ENCODE results near the gene ADIPOQ. TPM values are rescaled to one million over a fixed set of nuclear protein-coding genes. Genes with fewer than 3 reads are reported as not detected.
"Not testable (repeated sequence)": the region's sequence is repeated elsewhere in the genome, so short reads cannot be mapped to it uniquely, and the experiment has no call there.

Gene ADIPOQ
- polyA plus RNA-seq, 1 donor from 2014 or later, result not detected

GRCh38 chr3:186871403-186871924 lies 29.0 kb downstream of the ADIPOQ start:
- Mint-ChIP-seq H3K9me3 (no peaks in the 10 kb centered on the region), H3K4me1 (peaks cover 3 to 16% (median 5%) of the 10 kb centered on the region in 3 donors), H3K4me3 (peak overlapping the region in 1 of 4 donors; percentile 36), H3K36me3 (peaks cover under 1% of the 10 kb centered on the region), H3K27ac (no peak overlapping the region), H3K27me3 (peaks cover 3% of the 10 kb centered on the region)

GRCh38 chr3:186873796-186874195 lies 31.3 kb downstream of the ADIPOQ start:
- H3K27me3 Mint-ChIP-seq, H3K4me3 Mint-ChIP-seq, H3K27ac Mint-ChIP-seq, H3K9me3 Mint-ChIP-seq, H3K36me3 Mint-ChIP-seq: not testable (repeated sequence)
- peaks cover 3 to 16% (median 5%) of the 10 kb centered on the region in 3 donors for H3K4me1 Mint-ChIP-seq

GRCh38 chr3:186874216-186874615 lies 31.7 kb downstream of the ADIPOQ start:
- not testable (repeated sequence) for H3K27me3 Mint-ChIP-seq, H3K9me3 Mint-ChIP-seq, H3K27ac Mint-ChIP-seq, H3K4me3 Mint-ChIP-seq, H3K36me3 Mint-ChIP-seq
- H3K4me1 Mint-ChIP-seq, result peaks cover 3 to 16% (median 5%) of the 10 kb centered on the region in 3 donors

- H3K4me3 Mint-ChIP-seq, H3K36me3 Mint-ChIP-seq, H3K27ac Mint-ChIP-seq, H3K9me3 Mint-ChIP-seq, H3K27me3 Mint-ChIP-seq: not testable (repeated sequence)
- peaks cover 3 to 16% (median 5%) of the 10 kb centered on the region in 3 donors for H3K4me1 Mint-ChIP-seq
These were observed 32.3 kb downstream of the ADIPOQ start for GRCh38 chr3:186874841-186875240.

GRCh38 chr3:186875708-186876107 lies 33.2 kb downstream of the ADIPOQ start:
- Mint-ChIP-seq H3K4me3 (no peak overlapping the region), H3K27ac (no peak overlapping the region), H3K36me3 (peaks cover 3% of the 10 kb centered on the region), H3K4me1 (peaks cover 2 to 12% (median 12%) of the 10 kb centered on the region in 3 donors), H3K9me3 (no peaks in the 10 kb centered on the region), H3K27me3 (peaks cover 3% of the 10 kb centered on the region)

- Mint-ChIP-seq H3K4me3 (no peak overlapping the region), H3K27ac (no peak overlapping the region), H3K9me3 (no peaks in the 10 kb centered on the region), H3K36me3 (peaks cover 3% of the 10 kb centered on the region), H3K4me1 (peaks cover 0 to 17% (median 2%) of the 10 kb centered on the region in 3 donors), H3K27me3 (peaks cover 3% of the 10 kb centered on the region)
These were observed 37.3 kb downstream of the ADIPOQ start for GRCh38 chr3:186879781-186880180.

GRCh38 chr3:186880406-186880805 lies 37.9 kb downstream of the ADIPOQ start:
- Mint-ChIP-seq H3K9me3 (no peaks in the 10 kb centered on the region), H3K27me3 (peaks cover 1% of the 10 kb centered on the region), H3K4me1 (peaks cover 0 to 17% (median 2%) of the 10 kb centered on the region in 3 donors), H3K27ac (no peak overlapping the region), H3K4me3 (no peak overlapping the region), H3K36me3 (peaks cover 3% of the 10 kb centered on the region)

GRCh38 chr3:186882150-186882524 lies 39.6 kb downstream of the ADIPOQ start:
- peaks cover 0 to 17% (median 4%) of the 10 kb centered on the region in 3 donors for H3K4me1 Mint-ChIP-seq
- H3K27me3 Mint-ChIP-seq, result peaks cover 4% of the 10 kb centered on the region
- H3K4me3 Mint-ChIP-seq, result no peak overlapping the region
- no peaks in the 10 kb centered on the region for H3K36me3 Mint-ChIP-seq
- no peak overlapping the region for H3K27ac Mint-ChIP-seq
- no peaks in the 10 kb centered on the region for H3K9me3 Mint-ChIP-seq

- Mint-ChIP-seq H3K27me3 (peaks cover 4% of the 10 kb centered on the region), H3K4me3 (no peak overlapping the region), H3K4me1 (peaks cover 0 to 17% (median 4%) of the 10 kb centered on the region in 3 donors), H3K9me3 (no peaks in the 10 kb centered on the region), H3K27ac (no peak overlapping the region), H3K36me3 (no peaks in the 10 kb centered on the region)
These were observed 40.6 kb downstream of the ADIPOQ start for GRCh38 chr3:186882881-186883685.

GRCh38 chr3:186883686-186884058 lies 41.2 kb downstream of the ADIPOQ start:
- Mint-ChIP-seq H3K27ac (no peak overlapping the region), H3K4me3 (no peak overlapping the region), H3K27me3 (peaks cover 4% of the 10 kb centered on the region), H3K36me3 (no peaks in the 10 kb centered on the region), H3K4me1 (peaks cover 0 to 17% (median 4%) of the 10 kb centered on the region in 3 donors), H3K9me3 (no peaks in the 10 kb centered on the region)

GRCh38 chr3:186884868-186885267 lies 42.4 kb downstream of the ADIPOQ start:
- not testable (repeated sequence) for H3K27ac Mint-ChIP-seq, H3K9me3 Mint-ChIP-seq, H3K4me3 Mint-ChIP-seq, H3K27me3 Mint-ChIP-seq, H3K36me3 Mint-ChIP-seq
- peaks cover 0 to 17% (median 4%) of the 10 kb centered on the region in 3 donors for H3K4me1 Mint-ChIP-seq

- Mint-ChIP-seq H3K4me1 (peaks cover 0 to 8% (median 1%) of the 10 kb centered on the region in 3 donors), H3K4me3 (no peak overlapping the region), H3K27me3 (peaks cover 3% of the 10 kb centered on the region), H3K36me3 (no peaks in the 10 kb centered on the region), H3K9me3 (no peaks in the 10 kb centered on the region), H3K27ac (no peak overlapping the region)
These were observed 43.9 kb downstream of the ADIPOQ start for GRCh38 chr3:186886202-186886981.

GRCh38 chr3:186887507-186887938 lies 45.0 kb downstream of the ADIPOQ start:
- H3K4me1 Mint-ChIP-seq, H3K27me3 Mint-ChIP-seq, H3K36me3 Mint-ChIP-seq, H3K27ac Mint-ChIP-seq, H3K9me3 Mint-ChIP-seq, H3K4me3 Mint-ChIP-seq: not testable (repeated sequence)

GRCh38 chr3:186888569-186888968 lies 46.1 kb downstream of the ADIPOQ start:
- Mint-ChIP-seq H3K27ac (no peak overlapping the region), H3K4me3 (no peak overlapping the region), H3K27me3 (peaks cover 3% of the 10 kb centered on the region), H3K9me3 (no peaks in the 10 kb centered on the region), H3K36me3 (no peaks in the 10 kb centered on the region), H3K4me1 (peaks cover 0 to 2% (median 1%) of the 10 kb centered on the region in 3 donors)

- not testable (repeated sequence) for H3K4me1 Mint-ChIP-seq, H3K4me3 Mint-ChIP-seq, H3K9me3 Mint-ChIP-seq, H3K36me3 Mint-ChIP-seq, H3K27ac Mint-ChIP-seq, H3K27me3 Mint-ChIP-seq
These were observed 47.2 kb downstream of the ADIPOQ start for GRCh38 chr3:186889698-186890097.
